GM23248 (cell line): Measurements from ENCODE around the gene EXOSC5. TPM values are rescaled to one million over a fixed set of nuclear protein-coding genes. Genes with fewer than 3 reads are reported as not detected.

Source experiments
- DNase-seq: peaks from one replicate; pipeline ENCODE4 v3.0.0-alpha.2; 2015
- H2AFZ ChIP-seq: fragments of 200-600 bp; sonication (generic); 2 replicates; pipeline ENCODE4 v1.6.1; 2016; ENCODE audit warnings: antibody characterized with exemption
- H3F3A ChIP-seq: fragments of 200-600 bp; sonication (generic); 2 replicates; pipeline ENCODE4 v1.6.1; 2016; ENCODE audit warnings: mild to moderate bottlenecking, antibody characterized with exemption, mixed run types; ENCODE audit not compliant: insufficient read depth
- H3K27ac ChIP-seq: fragments of 200-600 bp; sonication (generic); 2 replicates; pipeline ENCODE4 v1.5.1; 2016; ENCODE audit warnings: mild to moderate bottlenecking
- H3K27me3 ChIP-seq: fragments of 200-600 bp; sonication (generic); replicated peaks from 2 replicates; pipeline ENCODE4 v1.6.1; 2016; ENCODE audit warnings: mild to moderate bottlenecking; ENCODE audit not compliant: insufficient read depth
- H3K36me3 ChIP-seq: fragments of 200-600 bp; sonication (generic); 2 replicates; pipeline ENCODE4 v1.6.1; 2016; ENCODE audit warnings: low read depth, mild to moderate bottlenecking
- H3K4me1 ChIP-seq: fragments of 200-600 bp; sonication (generic); 2 replicates; pipeline ENCODE4 v1.6.1; 2016; ENCODE audit warnings: mild to moderate bottlenecking; ENCODE audit not compliant: insufficient read depth
- H3K4me2 ChIP-seq: fragments of 200-600 bp; sonication (generic); one replicate; pipeline ENCODE4 v1.6.1; 2016; ENCODE audit warnings: mild to moderate bottlenecking; ENCODE audit not compliant: unreplicated experiment
- H3K4me3 ChIP-seq: fragments of 200-600 bp; sonication (generic); 2 replicates; pipeline ENCODE4 v1.5.1; 2016; ENCODE audit warnings: mild to moderate bottlenecking
- H3K79me2 ChIP-seq: fragments of 200-600 bp; sonication (generic); 2 replicates; pipeline ENCODE4 v1.6.1; 2016; ENCODE audit warnings: mild to moderate bottlenecking; ENCODE audit not compliant: insufficient read depth
- H3K9ac ChIP-seq: fragments of 200-600 bp; sonication (generic); 2 replicates; pipeline ENCODE4 v1.6.1; 2016; ENCODE audit warnings: mild to moderate bottlenecking
- H3K9me2 ChIP-seq: fragments of 200-600 bp; sonication (generic); 2 replicates; pipeline ENCODE4 v1.6.1; 2016; ENCODE audit warnings: mixed run types, mild to moderate bottlenecking, moderate library complexity; ENCODE audit not compliant: insufficient read depth
- H3K9me3 ChIP-seq: fragments of 200-600 bp; sonication (generic); one replicate; pipeline ENCODE4 v1.6.1; 2017; ENCODE audit warnings: low read depth
- H4K20me1 ChIP-seq: fragments of 200-600 bp; sonication (generic); 2 replicates; pipeline ENCODE4 v1.6.0; 2016; ENCODE audit not compliant: insufficient read depth
- EZH2 ChIP-seq: fragments of 200-600 bp; sonication (generic); IDR thresholded peaks from 2 replicates; pipeline ENCODE4 v1.6.1; 2018; ENCODE audit warnings: antibody characterized with exemption, mild to moderate bottlenecking; ENCODE audit not compliant: insufficient read depth, poor library complexity, severe bottlenecking
- EZH2phosphoT487 ChIP-seq: fragments of 200-600 bp; sonication (generic); IDR thresholded peaks from 2 replicates; pipeline ENCODE4 v1.6.1; 2018; ENCODE audit warnings: antibody characterized with exemption, moderate library complexity, mild to moderate bottlenecking, low read depth; ENCODE audit not compliant: insufficient read depth
- WGBS, 2 experiments: methylation state at CpG; one replicate each; pipeline ENCODE4 v1.1.6; 2015 to 2017; ENCODE audit warnings: low lambda C conversion rate in 2 of 2, low coverage in 1 of 2; ENCODE audit errors: missing lambda C conversion rate in 2 of 2; 5-methylcytosine and 5-hydroxymethylcytosine counted together
- in situ Hi-C: fragments of 300-500 bp; cut with MboI; formaldehyde crosslinking; loops from 2 replicates; pipeline ENCODE4 v1.15.0; 2020
- polyA plus RNA-seq: library from polyadenylated mRNA; unstranded; fragments of >200 nt; fragmentation: Nextera tagmentation; extraction: Ambion mirVana; gene quantifications from 2 replicates; pipeline ENCODE4 v1.2.1, GENCODE V29; 2016
- total RNA-seq: library from RNA; depleted of rRNA; stranded (reverse); fragments of >200 nt; shearing (Covaris generic); gene quantifications from 2 replicates; pipeline ENCODE4 v1.2.3, GENCODE V29; 2014; rRNA removed

EXOSC5 gene
- 20.7 and 21.4 TPM in 2 replicates for total RNA-seq
- 26.4 and 29.4 TPM in 2 replicates for polyA plus RNA-seq

GRCh38 chr19:41397086-41398049 is at the start of gene EXOSC5, which contains the start of gene BCKDHA:
EXOSC5 (minus strand) TSS chr19:41397359; CDS start chr19:41397328, 31 bp downstream.
BCKDHA (plus strand) TSS chr19:41397818; CDS start chr19:41397828, 10 bp downstream.
- Histone ChIP-seq H3K4me3 (peak within 1 kb of the TSS; percentile 100), H3F3A (no peaks in the 10 kb centered on the region), H3K36me3 (no peaks in the 10 kb centered on the region), H2AFZ (peak within 1 kb of the TSS; percentile 95), H3K9ac (peak within 1 kb of the TSS; percentile 98), H3K27me3 (no peaks in the 10 kb centered on the region), H4K20me1 (no peaks in the 10 kb centered on the region), H3K9me3 (no peaks in the 10 kb centered on the region), H3K27ac (peak within 1 kb of the TSS; percentile 93), H3K4me1 (peaks cover 8% of the 10 kb centered on the region), H3K79me2 (peaks cover 41% of the 10 kb centered on the region), H3K9me2 (no peaks in the 10 kb centered on the region), H3K4me2 (peak within 1 kb of the TSS; percentile 94)
- DNase-seq, result peak; percentile 100
- TF ChIP-seq EZH2phosphoT487, result no peak
- TF ChIP-seq EZH2, result no peak
- in situ Hi-C loops, result no loop called here
- 1% methylated on average over 50 of the region's 50 CpGs for WGBS, 2 experiments

GRCh38 chr19:41445575-41445974 is 48.4 kb upstream of the EXOSC5 start:
- Histone ChIP-seq H3K27ac (no peak overlapping the region), H3F3A (no peaks in the 10 kb centered on the region), H3K79me2 (no peaks in the 10 kb centered on the region), H4K20me1 (no peaks in the 10 kb centered on the region), H3K4me3 (no peak overlapping the region), H3K4me2 (no peak overlapping the region), H3K27me3 (peaks cover 8% of the 10 kb centered on the region; the same call in 1 of the 2 replicates), H2AFZ (no peak overlapping the region), H3K36me3 (no peaks in the 10 kb centered on the region), H3K9me2 (no peaks in the 10 kb centered on the region), H3K9me3 (no peaks in the 10 kb centered on the region), H3K9ac (no peak overlapping the region), H3K4me1 (no peaks in the 10 kb centered on the region)
- WGBS, 2 experiments, result 41 to 46% methylated on average over 5 of the region's 5 CpGs
- no peak for TF ChIP-seq EZH2phosphoT487
- TF ChIP-seq EZH2, result no peak
- in situ Hi-C loops, result no loop called here
- DNase-seq, result no peak

DNA sequence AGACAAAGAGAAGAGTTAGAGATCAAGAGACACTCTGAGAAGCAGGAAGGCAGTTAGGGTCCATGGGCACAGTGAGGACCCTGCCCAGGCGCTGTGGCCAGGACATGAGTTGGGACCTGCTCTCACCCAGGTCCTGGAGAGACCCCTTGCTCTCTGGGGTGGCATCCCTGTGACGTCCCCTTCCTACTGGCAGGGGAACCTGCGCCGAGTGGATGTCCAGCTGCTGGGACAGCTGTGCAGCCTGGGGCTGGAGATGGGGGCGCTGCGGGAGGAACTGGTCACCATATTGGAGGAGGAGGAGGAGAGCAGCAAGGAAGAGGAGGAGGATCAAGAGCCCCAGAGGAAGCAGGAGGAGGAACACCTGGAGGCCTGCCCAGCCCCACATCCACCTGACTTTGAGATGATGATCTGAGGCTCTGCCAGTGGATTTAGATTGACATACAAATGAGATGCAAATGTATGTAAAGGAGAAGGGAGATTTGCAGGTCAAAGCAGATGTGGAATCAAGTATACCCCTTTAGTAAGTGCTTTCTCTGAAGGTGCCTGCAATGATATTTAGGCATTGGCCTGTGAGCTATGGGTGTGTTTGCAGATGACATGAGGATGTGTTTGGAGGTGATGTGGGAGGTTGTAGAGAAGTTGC is 46.8 kb upstream of the EXOSC5 start:
- no peaks in the 10 kb centered on the region for H3K36me3 ChIP-seq
- H4K20me1 ChIP-seq, result no peaks in the 10 kb centered on the region
- H3K4me1 ChIP-seq, result peaks cover 3% of the 10 kb centered on the region; the same call in 1 of the 2 replicates
- H3K4me3 ChIP-seq, result no peak overlapping the region
- H3K79me2 ChIP-seq, result peaks cover 3% of the 10 kb centered on the region
- no peaks in the 10 kb centered on the region for H3K9me2 ChIP-seq
- no peak overlapping the region for H3K9ac ChIP-seq
- no peaks in the 10 kb centered on the region; the same call in 1 of the 2 replicates for H3K27me3 ChIP-seq
- TF ChIP-seq EZH2phosphoT487 (no peak), EZH2 (no peak)
- no peak overlapping the region for H3K4me2 ChIP-seq
- H2AFZ ChIP-seq, result no peak overlapping the region
- no peaks in the 10 kb centered on the region for H3F3A ChIP-seq
- no peaks in the 10 kb centered on the region for H3K9me3 ChIP-seq
- DNase-seq, result no peak
- in situ Hi-C loops, result no loop called here
- no peak overlapping the region for H3K27ac ChIP-seq
- WGBS, 2 experiments, result 40 to 46% methylated on average over 6 of the region's 6 CpGs
